Measurements from ENCODE around the gene DOCK2. TPM values are rescaled to one million over a fixed set of nuclear protein-coding genes. Genes with fewer than 3 reads are reported as not detected.
"Not testable (repeated sequence)": the region's sequence is repeated elsewhere in the genome, so short reads cannot be mapped to it uniquely, and the experiment has no call there.

Gene DOCK2
- total RNA-seq, 1 experiment from 2014 or later = not detected

- DNase-seq = no peak
- H3K9me3 Mint-ChIP-seq (ENCODE audit: low read depth, unreplicated experiment) = no peaks in the 10 kb centered on the region
- peaks cover 98% of the 10 kb centered on the region for H3K27me3 Mint-ChIP-seq (ENCODE audit: unreplicated experiment)
- no peak overlapping the region for H3K27ac Mint-ChIP-seq (ENCODE audit: unreplicated experiment)
- no peaks in the 10 kb centered on the region for H3K36me3 Mint-ChIP-seq (ENCODE audit: insufficient read depth, unreplicated experiment)
- no TSS peak for BruUV-seq (replicated peaks)
- no peak overlapping the region for H3K4me3 Mint-ChIP-seq (ENCODE audit: low read depth, unreplicated experiment)
- intact Hi-C loops (cut with micrococcal nuclease; ENCODE audit: unreplicated experiment) = no loop called here
- TF ChIP-seq, protein P1, sequence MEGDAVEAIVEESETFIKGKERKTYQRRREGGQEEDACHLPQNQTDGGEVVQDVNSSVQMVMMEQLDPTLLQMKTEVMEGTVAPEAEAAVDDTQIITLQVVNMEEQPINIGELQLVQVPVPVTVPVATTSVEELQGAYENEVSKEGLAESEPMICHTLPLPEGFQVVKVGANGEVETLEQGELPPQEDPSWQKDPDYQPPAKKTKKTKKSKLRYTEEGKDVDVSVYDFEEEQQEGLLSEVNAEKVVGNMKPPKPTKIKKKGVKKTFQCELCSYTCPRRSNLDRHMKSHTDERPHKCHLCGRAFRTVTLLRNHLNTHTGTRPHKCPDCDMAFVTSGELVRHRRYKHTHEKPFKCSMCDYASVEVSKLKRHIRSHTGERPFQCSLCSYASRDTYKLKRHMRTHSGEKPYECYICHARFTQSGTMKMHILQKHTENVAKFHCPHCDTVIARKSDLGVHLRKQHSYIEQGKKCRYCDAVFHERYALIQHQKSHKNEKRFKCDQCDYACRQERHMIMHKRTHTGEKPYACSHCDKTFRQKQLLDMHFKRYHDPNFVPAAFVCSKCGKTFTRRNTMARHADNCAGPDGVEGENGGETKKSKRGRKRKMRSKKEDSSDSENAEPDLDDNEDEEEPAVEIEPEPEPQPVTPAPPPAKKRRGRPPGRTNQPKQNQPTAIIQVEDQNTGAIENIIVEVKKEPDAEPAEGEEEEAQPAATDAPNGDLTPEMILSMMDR (IDR thresholded peaks at IDR 0.05; ENCODE audit: unreplicated experiment) = no peak
- CTCF ChIA-PET = interaction anchor here (2.1 kb wide), 1 partner anchor 92 kb away, joined by 5 read pairs; no protein-coding TSS in a partner anchor
- no peaks in the 10 kb centered on the region for H3K4me1 Mint-ChIP-seq (ENCODE audit: low read depth, unreplicated experiment)
Measured at GRCh38 chr5:170092455-170093101, 455.5 kb downstream of the DOCK2 start.

DNA sequence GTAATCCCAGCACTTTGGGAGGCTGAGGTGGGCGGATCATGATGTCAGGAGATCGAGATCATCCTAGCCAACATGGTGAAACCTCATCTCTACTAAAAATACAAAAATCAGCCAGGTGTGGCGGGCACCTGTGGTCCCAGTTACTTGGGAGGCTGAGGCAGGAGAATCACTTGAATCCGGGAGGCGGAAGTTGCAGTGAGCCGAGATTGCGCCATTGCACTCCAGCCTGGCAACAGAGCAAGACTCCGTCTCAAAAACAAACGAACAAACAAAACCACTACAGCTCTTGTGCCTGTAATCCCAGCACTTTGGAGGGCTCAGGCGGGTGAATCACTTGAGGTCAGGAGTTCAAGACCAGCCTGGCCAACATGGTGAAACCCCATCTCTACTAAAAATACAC lies 457.3 kb downstream of the DOCK2 start:
- peaks cover 92% of the 10 kb centered on the region for H3K27me3 Mint-ChIP-seq (ENCODE audit: unreplicated experiment)
- H3K36me3 Mint-ChIP-seq (ENCODE audit: insufficient read depth, unreplicated experiment); intact Hi-C loops (cut with micrococcal nuclease; ENCODE audit: unreplicated experiment); H3K4me1 Mint-ChIP-seq (ENCODE audit: low read depth, unreplicated experiment); BruUV-seq (replicated peaks); DNase-seq; H3K27ac Mint-ChIP-seq (ENCODE audit: unreplicated experiment); H3K9me3 Mint-ChIP-seq (ENCODE audit: low read depth, unreplicated experiment); H3K4me3 Mint-ChIP-seq (ENCODE audit: low read depth, unreplicated experiment): not testable (repeated sequence)
- CTCF ChIA-PET = interaction anchor here (2.1 kb wide), 1 partner anchor 90 kb away, joined by 5 read pairs; no protein-coding TSS in a partner anchor

DNA sequence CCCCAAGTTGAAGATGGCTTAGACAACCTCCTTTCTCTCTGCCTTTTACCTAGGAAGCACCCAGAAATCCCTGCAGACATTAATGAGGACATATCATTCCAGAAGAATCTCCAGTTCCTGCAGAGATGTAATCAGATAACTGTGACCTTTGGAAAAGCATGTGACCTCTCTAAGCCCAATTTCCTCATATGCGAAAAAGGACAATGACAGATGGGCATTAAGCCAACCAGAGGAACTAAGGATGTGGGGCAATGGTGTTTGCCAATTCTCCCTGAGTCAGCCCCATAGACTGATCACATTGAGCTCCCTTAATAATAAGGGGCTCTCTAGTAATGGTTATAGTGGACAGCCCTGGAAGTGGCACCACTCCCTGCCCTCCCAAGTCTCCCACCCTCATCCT lies 458.6 kb downstream of the DOCK2 start:
- intact Hi-C loops (cut with micrococcal nuclease; ENCODE audit: unreplicated experiment) = no loop called here
- no peaks in the 10 kb centered on the region for H3K4me1 Mint-ChIP-seq (ENCODE audit: low read depth, unreplicated experiment)
- H3K27me3 Mint-ChIP-seq (ENCODE audit: unreplicated experiment) = peaks cover 88% of the 10 kb centered on the region
- TF ChIP-seq, protein P1 (IDR thresholded peaks at IDR 0.05; ENCODE audit: unreplicated experiment) = no peak
- H3K4me3 Mint-ChIP-seq (ENCODE audit: low read depth, unreplicated experiment) = no peak overlapping the region
- no peaks in the 10 kb centered on the region for H3K9me3 Mint-ChIP-seq (ENCODE audit: low read depth, unreplicated experiment)
- DNase-seq = no peak
- no TSS peak for BruUV-seq (replicated peaks)
- CTCF ChIA-PET = no interaction called here
- no peak overlapping the region for H3K27ac Mint-ChIP-seq (ENCODE audit: unreplicated experiment)
- H3K36me3 Mint-ChIP-seq (ENCODE audit: insufficient read depth, unreplicated experiment) = no peaks in the 10 kb centered on the region

GRCh38 chr5:170097934-170098333 lies 460.9 kb downstream of the DOCK2 start:
- TF ChIP-seq, protein P1 (IDR thresholded peaks at IDR 0.05; ENCODE audit: unreplicated experiment) = no peak
- no peak overlapping the region for H3K27ac Mint-ChIP-seq (ENCODE audit: unreplicated experiment)
- H3K4me1 Mint-ChIP-seq (ENCODE audit: low read depth, unreplicated experiment) = no peaks in the 10 kb centered on the region
- no peaks in the 10 kb centered on the region for H3K9me3 Mint-ChIP-seq (ENCODE audit: low read depth, unreplicated experiment)
- intact Hi-C loops (cut with micrococcal nuclease; ENCODE audit: unreplicated experiment) = no loop called here
- H3K4me3 Mint-ChIP-seq (ENCODE audit: low read depth, unreplicated experiment) = no peak overlapping the region
- no peak for DNase-seq
- CTCF ChIA-PET = interaction anchor here (3.9 kb wide), 1 partner anchor 86 kb away, joined by 26 read pairs; no protein-coding TSS in a partner anchor
- BruUV-seq (replicated peaks) = no TSS peak
- no peaks in the 10 kb centered on the region for H3K36me3 Mint-ChIP-seq (ENCODE audit: insufficient read depth, unreplicated experiment)
- peaks cover 65% of the 10 kb centered on the region for H3K27me3 Mint-ChIP-seq (ENCODE audit: unreplicated experiment)

Measured in Calu3 (cell line).